H9 (cell line): ENCODE data around the gene RASGRF1. TPM values are rescaled to one million over a fixed set of nuclear protein-coding genes. Genes with fewer than 3 reads are reported as not detected.

Source experiments
- DNase-seq: peaks from one replicate; pipeline ENCODE4 v3.0.0-alpha.2; 2017
- H2AFZ ChIP-seq: one replicate; pipeline ENCODE4 v1.6.1; 2013; ENCODE audit warnings: mild to moderate bottlenecking, low read length, control low read depth, moderate library complexity
- H2AK5ac ChIP-seq: 2 replicates; pipeline ENCODE4 v1.6.1; 2013; ENCODE audit warnings: low read length, control low read depth, mixed read lengths; ENCODE audit not compliant: insufficient read length
- H2BK120ac ChIP-seq: one replicate; pipeline ENCODE4 v1.6.1; 2013; ENCODE audit warnings: low read depth, mild to moderate bottlenecking, low read length, control low read depth, inconsistent platforms; ENCODE audit not compliant: poor library complexity, severe bottlenecking
- H2BK12ac ChIP-seq: 2 replicates; pipeline ENCODE4 v1.6.1; 2013; ENCODE audit warnings: low read length, control low read depth, mixed read lengths, low read depth; ENCODE audit not compliant: insufficient read length
- H2BK15ac ChIP-seq: 2 replicates; pipeline ENCODE4 v1.6.1; 2013; ENCODE audit warnings: low read depth, low read length, control low read depth
- H2BK20ac ChIP-seq: one replicate; pipeline ENCODE4 v1.6.1; 2013; ENCODE audit warnings: low read depth, mild to moderate bottlenecking, low read length, control low read depth, inconsistent platforms; ENCODE audit not compliant: poor library complexity, severe bottlenecking
- H2BK5ac ChIP-seq: 2 replicates; pipeline ENCODE4 v1.6.1; 2013; ENCODE audit warnings: low read length, control low read depth, mixed read lengths; ENCODE audit not compliant: insufficient read length
- H3K14ac ChIP-seq: 2 replicates; pipeline ENCODE4 v1.6.1; 2013; ENCODE audit warnings: low read length, control low read depth; ENCODE audit not compliant: insufficient read depth
- H3K18ac ChIP-seq: 2 replicates; pipeline ENCODE4 v1.6.1; 2013; ENCODE audit warnings: low read depth, mild to moderate bottlenecking, mixed read lengths, low read length, control low read depth; ENCODE audit not compliant: insufficient read length
- H3K23ac ChIP-seq: 2 replicates; pipeline ENCODE4 v1.6.1; 2013; ENCODE audit warnings: low read length, control low read depth, mixed read lengths, low read depth; ENCODE audit not compliant: insufficient read length
- H3K23me2 ChIP-seq: 2 replicates; pipeline ENCODE4 v1.6.1; 2013; ENCODE audit warnings: low read depth, mild to moderate bottlenecking, mixed read lengths, low read length, control low read depth; ENCODE audit not compliant: insufficient read length, poor library complexity, severe bottlenecking
- H3K27ac ChIP-seq: 2 replicates; pipeline ENCODE4 v1.5.1; 2013; ENCODE audit warnings: low read length, control low read depth, mixed read lengths, low read depth; ENCODE audit not compliant: insufficient read length
- H3K27me3 ChIP-seq: 2 replicates; pipeline ENCODE4 v1.6.1; 2013; ENCODE audit warnings: low read length, control low read depth, inconsistent platforms; ENCODE audit not compliant: insufficient read depth
- H3K4ac ChIP-seq: 2 replicates; pipeline ENCODE4 v1.6.1; 2013; ENCODE audit warnings: low read depth, mild to moderate bottlenecking, control low read depth, inconsistent platforms, low read length, moderate library complexity
- H3K4me1 ChIP-seq: 2 replicates; pipeline ENCODE4 v1.6.1; 2013; ENCODE audit warnings: low read length, control low read depth, inconsistent platforms; ENCODE audit not compliant: insufficient read depth
- H3K4me2 ChIP-seq: 2 replicates; pipeline ENCODE4 v1.6.1; 2013; ENCODE audit warnings: low read length, control low read depth, mixed read lengths; ENCODE audit not compliant: insufficient read length, insufficient read depth
- H3K56ac ChIP-seq: 2 replicates; pipeline ENCODE4 v1.6.1; 2013; ENCODE audit warnings: low read depth, mild to moderate bottlenecking, mixed read lengths, low read length, control low read depth; ENCODE audit not compliant: insufficient read length
- H3K79me1 ChIP-seq: 2 replicates; pipeline ENCODE4 v1.6.1; 2013; ENCODE audit warnings: low read depth, mild to moderate bottlenecking, moderate library complexity, low read length, control low read depth, inconsistent platforms; ENCODE audit not compliant: insufficient read depth, poor library complexity, severe bottlenecking
- H3K79me2 ChIP-seq: 2 replicates; pipeline ENCODE4 v1.6.1; 2013; ENCODE audit warnings: low read length, control low read depth, inconsistent platforms; ENCODE audit not compliant: insufficient read depth
- H3K9ac ChIP-seq: 2 replicates; pipeline ENCODE4 v1.6.1; 2013; ENCODE audit warnings: low read length, control low read depth, mixed read lengths; ENCODE audit not compliant: insufficient read length; ENCODE audit errors: extremely low read depth
- H3K9me3 ChIP-seq: one replicate; pipeline ENCODE4 v1.6.1; 2013; ENCODE audit warnings: low read depth, low read length, inconsistent platforms; ENCODE audit not compliant: control insufficient read depth
- H3T11ph ChIP-seq: one replicate; pipeline ENCODE4 v1.6.1; 2013; ENCODE audit warnings: mild to moderate bottlenecking, low read length, control low read depth, inconsistent platforms
- H4K20me1 ChIP-seq: one replicate; pipeline ENCODE4 v1.6.1; 2013; ENCODE audit not compliant: control insufficient read depth, insufficient read length, insufficient read depth
- H4K5ac ChIP-seq: 2 replicates; pipeline ENCODE4 v1.6.1; 2013; ENCODE audit warnings: low read depth, mild to moderate bottlenecking, mixed read lengths, low read length, control low read depth; ENCODE audit not compliant: insufficient read length
- H4K8ac ChIP-seq: replicated peaks from 2 replicates; pipeline ENCODE4 v1.6.1; 2013; ENCODE audit warnings: low read length, control low read depth, mixed read lengths, low read depth; ENCODE audit not compliant: insufficient read length
- H4K91ac ChIP-seq: 2 replicates; pipeline ENCODE4 v1.6.1; 2013; ENCODE audit warnings: low read depth, mild to moderate bottlenecking, moderate library complexity, mixed read lengths, low read length, control low read depth; ENCODE audit not compliant: insufficient read length
- H3K27ac Mint-ChIP-seq, 3 experiments: 2 replicates in 2 of 3; 3 replicates in 1 of 3; pipeline ENCODE4 v1.8.0; 2020 to 2021; ENCODE audit warnings: mixed read lengths in 3 of 3, mild to moderate bottlenecking in 1 of 3, moderate library complexity in 1 of 3
- H3K27me3 Mint-ChIP-seq: 2 replicates; pipeline ENCODE4 v1.8.0; 2021; ENCODE audit warnings: low read depth, mild to moderate bottlenecking, moderate library complexity, mixed read lengths
- H3K36me3 Mint-ChIP-seq, 3 experiments: 2 replicates in 2 of 3; 3 replicates in 1 of 3; pipeline ENCODE4 v1.8.0; 2020 to 2021; ENCODE audit warnings: low read depth in 3 of 3, mixed read lengths in 3 of 3; ENCODE audit not compliant: insufficient read depth in 1 of 3
- H3K4me1 Mint-ChIP-seq, 2 experiments: 2 replicates each; pipeline ENCODE4 v1.8.0; 2020; ENCODE audit warnings: mixed read lengths in 2 of 2
- H3K4me3 Mint-ChIP-seq, 2 experiments: 2 replicates in 1 of 2; 3 replicates in 1 of 2; pipeline ENCODE4 v1.8.0; 2020 to 2021; ENCODE audit warnings: mild to moderate bottlenecking in 2 of 2, mixed read lengths in 2 of 2, moderate library complexity in 1 of 2
- H3K9me3 Mint-ChIP-seq, 2 experiments: 2 replicates in 1 of 2; 3 replicates in 1 of 2; pipeline ENCODE4 v1.8.0; 2020; ENCODE audit warnings: mild to moderate bottlenecking in 2 of 2, mixed read lengths in 2 of 2, moderate library complexity in 1 of 2
- CTCF ChIP-seq: fragments of 200-600 bp; sonication (generic); conservative IDR thresholded peaks from 3 replicates; pipeline ENCODE4 v1.8.0; 2021; ENCODE audit warnings: antibody characterized with exemption, mild to moderate bottlenecking
- WGBS: extraction: QIAGEN DNeasy Blood & Tissue Kit; methylation state at CpG from one replicate; pipeline ENCODE4 v1.1.7; 2013; ENCODE audit warnings: missing lambda C conversion rate, low lambda C conversion rate, mixed read lengths; ENCODE audit not compliant: insufficient read length; ENCODE audit errors: extremely low coverage; 5-methylcytosine and 5-hydroxymethylcytosine counted together
- total RNA-seq: library from RNA; stranded (reverse); gene quantifications from 2 replicates; pipeline ENCODE4 v1.2.1, GENCODE V29; 2021

RASGRF1 gene
- total RNA-seq, 1 experiment from 2014 or later: 0.48 TPM

GRCh38 chr15:79046691-79047404, 43.7 kb downstream of the RASGRF1 start:
- H3K4me1 ChIP-seq: no peaks in the 10 kb centered on the region

More at GRCh38 chr15:79046691-79047404, 43.7 kb downstream of the RASGRF1 start:
- Histone ChIP-seq H2AFZ (no peak overlapping the region), H3K9me3 (no peaks in the 10 kb centered on the region), H3K9ac (no peak overlapping the region), H3K27me3 (no peaks in the 10 kb centered on the region), H3K27ac (no peak overlapping the region), H3K4me2 (no peak overlapping the region), H3K23me2 (no peaks in the 10 kb centered on the region), H3K4ac (no peak overlapping the region), H3T11ph (no peak overlapping the region), H2BK15ac (no peak overlapping the region), H3K23ac (no peak overlapping the region), H3K79me1 (no peaks in the 10 kb centered on the region), H3K14ac (no peak overlapping the region), H2AK5ac (no peak overlapping the region), H3K79me2 (no peaks in the 10 kb centered on the region), H4K20me1 (no peaks in the 10 kb centered on the region), H3K56ac (no peak overlapping the region), H4K91ac (no peak overlapping the region), H2BK5ac (no peak overlapping the region), H2BK12ac (no peak overlapping the region), H3K18ac (no peak overlapping the region), H2BK120ac (no peak overlapping the region), H4K5ac (no peak overlapping the region), H4K8ac (no peak overlapping the region), H2BK20ac (no peak overlapping the region)
- DNase-seq: no peak
- Mint-ChIP-seq H3K27me3 (peaks cover 43% of the 10 kb centered on the region), H3K9me3 (peaks cover 5 to 6% of the 10 kb centered on the region in 2 experiments; a peak in 3 of 5 replicates), H3K36me3 (0 out of 7 replicates have a peak, but pooled peaks cover 0 to 5% (median 0%) of the 10 kb centered on the region in 3 experiments), H3K27ac (no peak overlapping the region), H3K4me1 (peaks cover 0 to 4% of the 10 kb centered on the region in 2 experiments; a peak in 2 of 4 replicates), H3K4me3 (no peak overlapping the region)
- no CpG with 5 or more reads among the region's 19 CpGs for WGBS
- TF ChIP-seq CTCF: no peak
